A673 (cell line): ENCODE results near the gene ABCC5. TPM values are rescaled to one million over a fixed set of nuclear protein-coding genes. Genes with fewer than 3 reads are reported as not detected.
"Not testable (repeated sequence)": the region's sequence is repeated elsewhere in the genome, so short reads cannot be mapped to it uniquely, and the experiment has no call there.

ENCODE experiments used
- BruUV-seq: library from RNA; stranded (reverse); fragments of 400-500 nt; replicated peaks from 2 replicates; lab custom pipeline; 2021; lab: Mats Ljungman, UMichigan
- CTCF ChIA-PET: fragments of 300-600 bp; sonication (Branson Sonifier 250); formaldehyde crosslinking; loops from one replicate; lab custom pipeline; 2022; ENCODE audit warnings: antibody characterized with exemption; lab: Charles Lee
- POLR2A ChIA-PET: fragments of 300-600 bp; sonication (Branson Sonifier 250); formaldehyde crosslinking; loops from one replicate; lab custom pipeline; 2022; ENCODE audit warnings: antibody characterized with exemption; ENCODE audit not compliant: low non-redundant PET; lab: Charles Lee
- DNase-seq: peaks from one replicate; pipeline ENCODE4 v3.0.0-alpha.2; 2015; ENCODE audit warnings: low spot score
- H3K27ac ChIP-seq: fragments of 200-600 bp; sonication (generic); 2 replicates; pipeline ENCODE4 v1.5.1; 2016; ENCODE audit warnings: mixed run types, low read depth, mild to moderate bottlenecking, mixed read lengths, antibody characterized with exemption, low read length; ENCODE audit not compliant: poor library complexity, severe bottlenecking
- H3K27me3 ChIP-seq: fragments of 200-600 bp; sonication (generic); replicated peaks from 2 replicates; pipeline ENCODE4 v1.6.1; 2017; ENCODE audit warnings: mixed run types, low read depth, mild to moderate bottlenecking, mixed read lengths, antibody characterized with exemption, low read length; ENCODE audit not compliant: insufficient read depth, poor library complexity
- H3K36me3 ChIP-seq: fragments of 200-600 bp; sonication (generic); 2 replicates; pipeline ENCODE4 v1.6.1; 2016; ENCODE audit warnings: mixed run types, mild to moderate bottlenecking, mixed read lengths, antibody characterized with exemption, low read length; ENCODE audit not compliant: insufficient read depth, poor library complexity, severe bottlenecking
- H3K4me1 ChIP-seq: fragments of 200-600 bp; sonication (generic); 2 replicates; pipeline ENCODE4 v1.6.1; 2017; ENCODE audit warnings: mixed run types, mild to moderate bottlenecking, mixed read lengths, antibody characterized with exemption, low read length; ENCODE audit not compliant: insufficient read depth, poor library complexity, severe bottlenecking
- H3K4me3 ChIP-seq: fragments of 200-600 bp; sonication (generic); 2 replicates; pipeline ENCODE4 v1.5.1; 2016; ENCODE audit warnings: low read depth, mixed run types, mild to moderate bottlenecking, mixed read lengths, low read length; ENCODE audit not compliant: poor library complexity, severe bottlenecking
- H3K9me3 ChIP-seq: fragments of 200-600 bp; sonication (generic); 2 replicates; pipeline ENCODE4 v1.6.1; 2016; ENCODE audit warnings: mixed run types, low read depth, mild to moderate bottlenecking, mixed read lengths, antibody characterized with exemption, low read length; ENCODE audit not compliant: poor library complexity, severe bottlenecking
- CTCF ChIP-seq: fragments of 300-800, 200-600 bp; sonication (generic); conservative IDR thresholded peaks from 2 replicates; pipeline ENCODE4 v1.5.1; 2017; ENCODE audit warnings: low read depth, mild to moderate bottlenecking, antibody characterized with exemption, low read length, moderate library complexity, mixed read lengths
- EZH2 ChIP-seq: fragments of 200-600 bp; sonication (generic); IDR thresholded peaks from 2 replicates; pipeline ENCODE4 v1.6.1; 2017; ENCODE audit warnings: borderline replicate concordance, low read depth, mild to moderate bottlenecking, mixed read lengths, antibody characterized with exemption, low read length; ENCODE audit not compliant: poor library complexity, severe bottlenecking
- intact Hi-C: fragments of 100-400 bp; cut with micrococcal nuclease; formaldehyde crosslinking; loops from one replicate; pipeline ENCODE4 v1.10.0; 2022; ENCODE audit not compliant: unreplicated experiment
- total RNA-seq: library from RNA; stranded (reverse); gene quantifications from 2 replicates; pipeline ENCODE4 v1.2.3, GENCODE V29; 2021

Gene ABCC5
- total RNA-seq, 1 experiment from 2014 or later, result 32.0 TPM

GRCh38 chr3:184040010-184040409, 22.3 kb upstream of the ABCC5 start:
- intact Hi-C loops, result no loop called here
- CTCF ChIA-PET, result no interaction called here
- TF ChIP-seq CTCF, result no peak
- no peak for TF ChIP-seq EZH2

GRCh38 chr3:184039414-184039813, 21.7 kb upstream of the ABCC5 start:
- intact Hi-C loops, result no loop called here
- ChIA-PET CTCF (no interaction called here), POLR2A (no interaction called here)
- Histone ChIP-seq H3K27ac (no peak overlapping the region), H3K4me3 (no peak overlapping the region), H3K4me1 (peaks cover 18% of the 10 kb centered on the region), H3K27me3 (peaks cover 29% of the 10 kb centered on the region), H3K36me3 (no peaks in the 10 kb centered on the region), H3K9me3 (no peaks in the 10 kb centered on the region)
- peak; percentile 94 for DNase-seq
- BruUV-seq, result no TSS peak
- TF ChIP-seq CTCF, result no peak

More at GRCh38 chr3:184040010-184040409, 22.3 kb upstream of the ABCC5 start:
- no TSS peak for BruUV-seq
- Histone ChIP-seq H3K36me3 (no peaks in the 10 kb centered on the region), H3K27me3 (peaks cover 24% of the 10 kb centered on the region), H3K27ac (no peak overlapping the region), H3K4me3 (no peak overlapping the region), H3K9me3 (no peaks in the 10 kb centered on the region), H3K4me1 (peaks cover 18% of the 10 kb centered on the region)
- DNase-seq, result peak; percentile 19
- POLR2A ChIA-PET, result no interaction called here

- intact Hi-C loops, DNase-seq, H3K36me3 ChIP-seq, H3K9me3 ChIP-seq, POLR2A ChIA-PET, H3K4me3 ChIP-seq, CTCF ChIA-PET, BruUV-seq, H3K27ac ChIP-seq: not testable (repeated sequence)
- H3K4me1 ChIP-seq, result peaks cover 18% of the 10 kb centered on the region
- H3K27me3 ChIP-seq, result peaks cover 29% of the 10 kb centered on the region
These were observed 20.6 kb upstream of the ABCC5 start for GRCh38 chr3:184038307-184038706.

- Histone ChIP-seq H3K4me3 (no peak overlapping the region), H3K27me3 (peaks cover 27% of the 10 kb centered on the region), H3K36me3 (no peaks in the 10 kb centered on the region), H3K27ac (no peak overlapping the region), H3K9me3 (no peaks in the 10 kb centered on the region), H3K4me1 (peaks cover 18% of the 10 kb centered on the region)
- TF ChIP-seq EZH2 (no peak), CTCF (no peak)
- ChIA-PET CTCF (no interaction called here), POLR2A (no interaction called here)
- no TSS peak for BruUV-seq
- no peak for DNase-seq
- intact Hi-C loops, result no loop called here
These were observed 20.1 kb upstream of the ABCC5 start for GRCh38 chr3:184037816-184038215.
